WTC11 (cell line): ENCODE results near the gene FBRS. TPM values are rescaled to one million over a fixed set of nuclear protein-coding genes. Genes with fewer than 3 reads are reported as not detected.

Experiments
- ATAC-seq: fragments of 200-7000 bp; cut with Tn5 transposase; 2 replicates; pipeline ENCODE4 v1.10.0; 2021; ENCODE audit warnings: mild to moderate bottlenecking, moderate library complexity
- CTCF ChIA-PET: fragments of 300-600 bp; sonication (Branson Sonifier 250); formaldehyde crosslinking; loops from one replicate; lab custom pipeline; 2021; ENCODE audit warnings: antibody characterized with exemption; lab: Charles Lee
- POLR2A ChIA-PET: fragments of 350-600 bp; sonication (Branson Sonifier 250); formaldehyde crosslinking; loops from one replicate; lab custom pipeline; 2021; ENCODE audit warnings: antibody characterized with exemption; lab: Charles Lee
- DNase-seq: peaks from one replicate; pipeline ENCODE4 v3.0.0; 2021; ENCODE audit warnings: low spot score
- H3K27ac Mint-ChIP-seq: 2 replicates; pipeline ENCODE4 v1.8.0; 2021; ENCODE audit warnings: mixed read lengths
- H3K27me3 Mint-ChIP-seq: 2 replicates; pipeline ENCODE4 v1.8.0; 2021; ENCODE audit warnings: low read depth, mild to moderate bottlenecking, moderate library complexity, mixed read lengths
- H3K36me3 Mint-ChIP-seq: 2 replicates; pipeline ENCODE4 v1.8.0; 2021; ENCODE audit warnings: mixed read lengths
- H3K4me1 Mint-ChIP-seq: 2 replicates; pipeline ENCODE4 v1.8.0; 2022; ENCODE audit warnings: mixed read lengths
- H3K4me3 Mint-ChIP-seq: 2 replicates; pipeline ENCODE4 v1.8.0; 2021; ENCODE audit warnings: mild to moderate bottlenecking, moderate library complexity, mixed read lengths
- H3K9me3 Mint-ChIP-seq: 2 replicates; pipeline ENCODE4 v1.8.0; 2021; ENCODE audit warnings: mixed read lengths
- AFF4 ChIP-seq: sonication (generic); formaldehyde crosslinking; IDR thresholded peaks from 2 replicates; pipeline ENCODE4 v1.8.1; 2023; ENCODE audit warnings: mild to moderate bottlenecking, missing genetic modification reagents, borderline replicate concordance
- CTCF ChIP-seq: fragments of 200-600 bp; IDR thresholded peaks from 2 replicates; pipeline ENCODE4 v1.8.0; 2022; ENCODE audit warnings: antibody characterized with exemption
- EMX1 ChIP-seq: fragments of 250-450 bp; sonication (Bioruptor Pico); IDR thresholded peaks from 2 replicates; pipeline ENCODE4 v1.8.0; 2021; ENCODE audit warnings: mild to moderate bottlenecking
- MLX ChIP-seq: sonication (generic); formaldehyde crosslinking; IDR thresholded peaks from 2 replicates; pipeline ENCODE4 v1.8.1; 2023; ENCODE audit warnings: mild to moderate bottlenecking, missing genetic modification reagents, moderate library complexity
- RELA ChIP-seq: sonication (generic); formaldehyde crosslinking; IDR thresholded peaks from 2 replicates; pipeline ENCODE4 v1.8.1; 2022; ENCODE audit warnings: missing genetic modification reagents, mild to moderate bottlenecking, borderline replicate concordance
- TCF7 ChIP-seq: sonication (generic); formaldehyde crosslinking; IDR thresholded peaks from 2 replicates; pipeline ENCODE4 v1.8.0; 2022; ENCODE audit warnings: mild to moderate bottlenecking, low read depth, missing genetic modification reagents, moderate library complexity
- ZNF138 ChIP-seq: sonication (generic); formaldehyde crosslinking; conservative IDR thresholded peaks from 2 replicates; pipeline ENCODE4 v1.8.1; 2022; ENCODE audit warnings: mild to moderate bottlenecking, moderate library complexity, missing genetic modification reagents
- ZNF232 ChIP-seq: sonication (generic); formaldehyde crosslinking; IDR thresholded peaks from 2 replicates; pipeline ENCODE4 v1.8.0; 2022; ENCODE audit warnings: mild to moderate bottlenecking, missing genetic modification reagents
- ZNF416 ChIP-seq: fragments of 250-450 bp; sonication (Bioruptor Pico); IDR thresholded peaks from 2 replicates; pipeline ENCODE4 v1.9.0; 2021; ENCODE audit warnings: mild to moderate bottlenecking, inconsistent platforms
- ZNF512 ChIP-seq: sonication (generic); formaldehyde crosslinking; IDR thresholded peaks from 2 replicates; pipeline ENCODE4 v1.8.1; 2022; ENCODE audit warnings: missing genetic modification reagents, borderline replicate concordance
- ZNF532 ChIP-seq: fragments of 250-450 bp; sonication (Bioruptor Pico); IDR thresholded peaks from 2 replicates; pipeline ENCODE4 v1.9.0; 2021; ENCODE audit warnings: mild to moderate bottlenecking, borderline replicate concordance
- total RNA-seq: library from RNA; stranded (reverse); gene quantifications from 3 replicates; pipeline ENCODE4 v1.2.3, GENCODE V29; 2021

Gene FBRS
- total RNA-seq, 1 experiment from 2014 or later = 23.2 TPM

- no peak for TF ChIP-seq EMX1 (CRISPR knock-in tag)
- H3K4me3 Mint-ChIP-seq = no peak overlapping the region
- DNase-seq = no peak
These were observed 13.8 kb upstream of the FBRS start for GRCh38 chr16:30644334-30644830.

GRCh38 chr16:30645727-30646126 is 12.5 kb upstream of the FBRS start:
- no peaks in the 10 kb centered on the region for H3K36me3 Mint-ChIP-seq
- no peak for TF ChIP-seq ZNF416 (CRISPR knock-in tag)
- TF ChIP-seq AFF4 (CRISPR knock-in tag) = no peak
- no peak for TF ChIP-seq CTCF
- no peak for TF ChIP-seq ZNF512 (CRISPR knock-in tag)
- TF ChIP-seq MLX = no peak
- no peak for TF ChIP-seq RELA (CRISPR knock-in tag)
- no peak for TF ChIP-seq ZNF532 (CRISPR knock-in tag)
- TF ChIP-seq ZNF232 (CRISPR knock-in tag) = no peak
- no peak for TF ChIP-seq TCF7 (CRISPR knock-in tag)
- no peak for TF ChIP-seq ZNF138
- H3K27ac Mint-ChIP-seq = no peak overlapping the region
- ChIA-PET CTCF (interaction anchor here (0.8 to 2.9 kb wide), 3 partner anchors 9 to 48 kb away, joined by 3 to 12 read pairs (median 4); no protein-coding TSS in a partner anchor), POLR2A (no interaction called here)
- H3K27me3 Mint-ChIP-seq = peaks cover 41% of the 10 kb centered on the region
- peaks cover 3% of the 10 kb centered on the region; the same call in 1 of the 2 replicates for H3K4me1 Mint-ChIP-seq
- no peaks in the 10 kb centered on the region for H3K9me3 Mint-ChIP-seq
- DNase-seq (no peak), ATAC-seq (no peak)
- H3K4me3 Mint-ChIP-seq = no peak overlapping the region

More at GRCh38 chr16:30644334-30644830, 13.8 kb upstream of the FBRS start:
- no peaks in the 10 kb centered on the region for H3K9me3 Mint-ChIP-seq
- ATAC-seq = no peak
- H3K4me1 Mint-ChIP-seq = no peaks in the 10 kb centered on the region
- peaks cover 45% of the 10 kb centered on the region for H3K27me3 Mint-ChIP-seq
- no peaks in the 10 kb centered on the region for H3K36me3 Mint-ChIP-seq
- H3K27ac Mint-ChIP-seq = no peak overlapping the region
- ChIA-PET CTCF (interaction anchor here (0.7 to 2.9 kb wide), 4 partner anchors 8 to 50 kb away, joined by 3 to 12 read pairs (median 6); no protein-coding TSS in a partner anchor), POLR2A (no interaction called here)
